RWPE2 (cell line): ENCODE measurements around the gene ATN1.

Experiments used
- ATAC-seq: fragments of 200-7000 bp; cut with Tn5 transposase; 3 replicates; pipeline ENCODE4 v1.9.1; 2021; ENCODE audit warnings: low read depth
- DNase-seq: peaks from one replicate; pipeline ENCODE4 v3.0.0-alpha.2; 2020; ENCODE audit warnings: low spot score
- H3K27ac ChIP-seq: fragments of 450-650 bp; 2 replicates; pipeline ENCODE4 v1.5.1; 2017; ENCODE audit warnings: mild to moderate bottlenecking; ENCODE audit not compliant: poor library complexity, severe bottlenecking
- H3K27me3 ChIP-seq: fragments of 250-450 bp; sonication (Bioruptor Pico); 2 replicates; pipeline ENCODE4 v1.5.1; 2021; ENCODE audit warnings: mild to moderate bottlenecking, moderate library complexity; ENCODE audit not compliant: insufficient read depth, poor library complexity, severe bottlenecking
- H3K36me3 ChIP-seq: fragments of 250-450 bp; sonication (Bioruptor Pico); 2 replicates; pipeline ENCODE4 v1.5.1; 2020; ENCODE audit warnings: low read depth, mild to moderate bottlenecking, moderate library complexity
- H3K4me1 ChIP-seq: fragments of 250-450 bp; sonication (Bioruptor Pico); 2 replicates; pipeline ENCODE4 v1.5.1; 2021; ENCODE audit warnings: mild to moderate bottlenecking, moderate library complexity; ENCODE audit not compliant: insufficient read depth, poor library complexity, severe bottlenecking
- H3K4me3 ChIP-seq: fragments of 250-450 bp; sonication (Bioruptor Pico); 2 replicates; pipeline ENCODE4 v1.5.1; 2021; ENCODE audit warnings: mild to moderate bottlenecking, moderate library complexity; ENCODE audit not compliant: severe bottlenecking
- H3K9me3 ChIP-seq: fragments of 250-450 bp; sonication (Bioruptor Pico); 2 replicates; pipeline ENCODE4 v1.5.1; 2021; ENCODE audit warnings: mild to moderate bottlenecking, moderate library complexity; ENCODE audit not compliant: severe bottlenecking
- TF ChIP-seq, protein P1 (sequence below): fragments of 450-650 bp; IDR thresholded peaks from one replicate; pipeline ENCODE4 v1.5.1; 2017; ENCODE audit warnings: mild to moderate bottlenecking, moderate library complexity; ENCODE audit not compliant: poor library complexity, severe bottlenecking

ATN1 gene

GRCh38 chr12:6953442-6954315 is 25.9 kb downstream of the ATN1 start:
- no peak for ATAC-seq
- H3K27me3 ChIP-seq: no peaks in the 10 kb centered on the region
- no peak overlapping the region for H3K27ac ChIP-seq
- no peak for DNase-seq
- no peaks in the 10 kb centered on the region for H3K36me3 ChIP-seq
- no peaks in the 10 kb centered on the region for H3K9me3 ChIP-seq
- no peak overlapping the region for H3K4me3 ChIP-seq
- TF ChIP-seq, protein P1, sequence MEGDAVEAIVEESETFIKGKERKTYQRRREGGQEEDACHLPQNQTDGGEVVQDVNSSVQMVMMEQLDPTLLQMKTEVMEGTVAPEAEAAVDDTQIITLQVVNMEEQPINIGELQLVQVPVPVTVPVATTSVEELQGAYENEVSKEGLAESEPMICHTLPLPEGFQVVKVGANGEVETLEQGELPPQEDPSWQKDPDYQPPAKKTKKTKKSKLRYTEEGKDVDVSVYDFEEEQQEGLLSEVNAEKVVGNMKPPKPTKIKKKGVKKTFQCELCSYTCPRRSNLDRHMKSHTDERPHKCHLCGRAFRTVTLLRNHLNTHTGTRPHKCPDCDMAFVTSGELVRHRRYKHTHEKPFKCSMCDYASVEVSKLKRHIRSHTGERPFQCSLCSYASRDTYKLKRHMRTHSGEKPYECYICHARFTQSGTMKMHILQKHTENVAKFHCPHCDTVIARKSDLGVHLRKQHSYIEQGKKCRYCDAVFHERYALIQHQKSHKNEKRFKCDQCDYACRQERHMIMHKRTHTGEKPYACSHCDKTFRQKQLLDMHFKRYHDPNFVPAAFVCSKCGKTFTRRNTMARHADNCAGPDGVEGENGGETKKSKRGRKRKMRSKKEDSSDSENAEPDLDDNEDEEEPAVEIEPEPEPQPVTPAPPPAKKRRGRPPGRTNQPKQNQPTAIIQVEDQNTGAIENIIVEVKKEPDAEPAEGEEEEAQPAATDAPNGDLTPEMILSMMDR: no peak
- no peaks in the 10 kb centered on the region for H3K4me1 ChIP-seq

DNA sequence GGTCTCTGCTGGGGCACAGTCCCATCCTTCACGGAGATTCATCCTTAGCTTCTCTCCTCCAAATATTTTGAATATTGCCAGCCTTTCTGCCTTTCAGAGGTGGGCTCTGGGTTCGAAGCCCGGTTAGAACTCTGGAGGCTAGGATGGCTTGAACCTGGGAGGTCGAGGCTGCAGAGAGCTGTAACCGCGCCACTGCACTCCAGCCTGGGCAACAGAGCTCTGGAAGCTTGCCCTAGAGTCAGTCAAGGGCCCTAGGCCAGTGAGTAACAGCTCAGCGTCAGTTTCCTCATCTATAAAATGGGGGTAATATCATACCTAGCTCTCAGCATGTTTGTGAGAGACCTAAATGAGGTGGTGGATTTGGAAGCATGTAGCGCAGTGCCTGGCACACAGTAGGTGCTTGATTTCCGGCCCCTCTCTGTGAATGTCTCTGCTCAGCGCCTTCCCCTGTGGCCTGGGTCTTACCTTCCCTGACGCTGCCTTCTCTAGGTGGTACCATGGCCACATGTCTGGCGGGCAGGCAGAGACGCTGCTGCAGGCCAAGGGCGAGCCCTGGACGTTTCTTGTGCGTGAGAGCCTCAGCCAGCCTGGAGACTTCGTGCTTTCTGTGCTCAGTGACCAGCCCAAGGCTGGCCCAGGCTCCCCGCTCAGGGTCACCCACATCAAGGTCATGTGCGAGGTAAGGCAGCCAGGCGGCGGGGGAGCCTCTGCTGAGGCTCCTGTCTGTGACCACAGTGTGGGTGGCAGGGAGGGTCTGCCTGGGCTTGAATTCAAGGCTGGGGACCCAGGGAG is 26.8 kb downstream of the ATN1 start:
- ATAC-seq (no peak), DNase-seq (no peak)
- H3K27me3 ChIP-seq: no peaks in the 10 kb centered on the region
- no peaks in the 10 kb centered on the region for H3K36me3 ChIP-seq
- no peak overlapping the region for H3K27ac ChIP-seq
- TF ChIP-seq, protein P1: no peak
- H3K9me3 ChIP-seq: no peaks in the 10 kb centered on the region
- H3K4me1 ChIP-seq: no peaks in the 10 kb centered on the region
- no peak overlapping the region for H3K4me3 ChIP-seq

GRCh38 chr12:6955108-6956020 is 27.6 kb downstream of the ATN1 start:
- ATAC-seq (no peak), DNase-seq (peak; percentile 39)
- Histone ChIP-seq H3K36me3 (no peaks in the 10 kb centered on the region), H3K4me1 (no peaks in the 10 kb centered on the region), H3K27me3 (no peaks in the 10 kb centered on the region), H3K9me3 (no peaks in the 10 kb centered on the region), H3K27ac (no peak overlapping the region), H3K4me3 (no peak overlapping the region)
- TF ChIP-seq, protein P1: no peak

GRCh38 chr12:6956021-6956727 is 28.4 kb downstream of the ATN1 start:
- Histone ChIP-seq H3K36me3 (no peaks in the 10 kb centered on the region), H3K4me1 (peaks cover 2% of the 10 kb centered on the region), H3K27ac (no peak overlapping the region), H3K27me3 (no peaks in the 10 kb centered on the region), H3K9me3 (no peaks in the 10 kb centered on the region), H3K4me3 (no peak overlapping the region)
- ATAC-seq (no peak), DNase-seq (peak; percentile 42)
- TF ChIP-seq, protein P1: no peak
